BLaER1 treated with 17β-estradiol and CSF1 and Interleukin-3, amounts not matched to agents 10 nM and 100 nM (cell line): ENCODE results near the gene ZMYM3.
"Not testable (repeated sequence)": the region's sequence is repeated elsewhere in the genome, so short reads cannot be mapped to it uniquely, and the experiment has no call there.

ENCODE experiments used
- H3K27ac ChIP-seq, 11 experiments: shearing (Covaris generic); formaldehyde crosslinking; 2 replicates each; pipeline ENCODE4 v1.8.1; 2022
- H3K27me3 ChIP-seq, 11 experiments: shearing (Covaris generic); formaldehyde crosslinking; 2 replicates each; pipeline ENCODE4 v1.8.1; 2022
- H3K36me3 ChIP-seq, 11 experiments: shearing (Covaris generic); formaldehyde crosslinking; 2 replicates each; pipeline ENCODE4 v1.8.1; 2022
- H3K4me1 ChIP-seq, 10 experiments: shearing (Covaris generic); formaldehyde crosslinking; 2 replicates each; pipeline ENCODE4 v1.8.1; 2022
- H3K4me2 ChIP-seq, 11 experiments: shearing (Covaris generic); formaldehyde crosslinking; 2 replicates each; pipeline ENCODE4 v1.8.1; 2022
- H3K4me3 ChIP-seq, 10 experiments: shearing (Covaris generic); formaldehyde crosslinking; 2 replicates each; pipeline ENCODE4 v1.8.1; 2022
- H3K9ac ChIP-seq, 11 experiments: shearing (Covaris generic); formaldehyde crosslinking; 2 replicates each; pipeline ENCODE4 v1.8.1; 2022
- H3K9me3 ChIP-seq, 11 experiments: shearing (Covaris generic); formaldehyde crosslinking; replicated peaks in 1 of 11; 2 replicates each; pipeline ENCODE4 v1.8.1; 2022
- H4K20me1 ChIP-seq, 11 experiments: shearing (Covaris generic); formaldehyde crosslinking; 2 replicates each; pipeline ENCODE4 v1.8.1; 2022
- Cebpa-rat ChIP-seq, 11 experiments: shearing (Covaris generic); IDR thresholded peaks; 2 replicates each; pipeline ENCODE4 v1.8.1; 2022

ZMYM3 gene

DNA sequence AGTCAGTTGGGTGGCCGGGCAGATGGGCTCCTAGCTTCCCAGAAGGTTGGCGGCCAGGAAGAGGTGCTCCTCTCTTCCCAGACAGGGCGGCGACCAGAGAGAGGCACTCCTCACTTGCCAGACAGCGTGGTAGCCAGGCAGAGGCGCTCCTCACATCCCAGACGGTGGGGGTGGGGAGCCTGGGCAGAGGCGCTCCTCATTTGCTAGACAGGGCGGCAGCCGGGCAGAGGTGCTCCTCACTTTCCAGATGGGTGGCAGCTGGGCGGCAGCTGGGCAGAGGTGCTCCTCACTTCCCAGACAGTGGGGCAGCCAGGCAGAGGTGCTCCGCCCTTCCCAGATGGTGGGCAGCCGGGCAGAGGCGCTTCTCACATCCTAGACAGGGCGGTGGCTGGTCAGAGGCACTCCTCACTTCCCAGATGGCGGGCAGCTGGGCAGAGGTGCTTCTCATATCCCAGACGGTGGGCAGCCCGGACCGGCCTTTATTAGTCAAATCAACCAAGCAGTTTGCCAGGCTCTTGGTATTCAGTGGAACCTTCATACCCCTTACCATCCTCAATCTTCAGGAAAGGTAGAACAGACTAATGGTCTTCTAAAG, 16.0 kb upstream of the ZMYM3 start:
- Histone ChIP-seq H3K4me1 (no peaks in the 10 kb centered on the region), H3K27ac (no peak overlapping the region), H4K20me1 (no peaks in the 10 kb centered on the region), H3K36me3 (no peaks in the 10 kb centered on the region), H3K4me2 (no peak overlapping the region), H3K4me3 (no peak overlapping the region), H3K27me3 (peaks cover 0 to 44% (median 12%) of the 10 kb centered on the region in 11 experiments; a peak in 16 of 22 replicates), H3K9me3 (peaks cover 27 to 67% (median 35%) of the 10 kb centered on the region in 11 experiments), H3K9ac (no peak overlapping the region)
- no peak for TF ChIP-seq Cebpa-rat (IDR thresholded peaks at IDR 0.05)

DNA sequence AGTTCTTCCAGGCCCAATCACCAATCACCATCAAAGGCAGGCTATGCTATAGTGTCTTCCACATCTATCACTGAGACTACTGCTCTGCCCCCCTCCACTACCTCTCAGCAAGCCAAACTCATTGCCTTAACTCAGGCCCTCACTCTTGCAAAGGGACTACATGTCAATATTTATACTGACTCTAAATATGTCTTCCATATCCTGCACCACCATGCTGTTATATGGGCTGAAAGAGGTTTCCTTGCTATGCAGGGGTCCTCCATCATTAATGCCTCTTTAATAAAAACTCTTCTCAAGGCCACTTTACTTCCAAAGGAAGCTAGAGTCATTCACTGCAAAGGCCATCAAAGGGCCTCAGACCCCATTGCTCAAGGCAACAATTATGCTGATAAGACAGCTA, 14.7 kb upstream of the ZMYM3 start:
- peaks cover 0 to 44% (median 12%) of the 10 kb centered on the region in 11 experiments; a peak in 16 of 22 replicates for H3K27me3 ChIP-seq
- H3K9me3 ChIP-seq: peaks cover 27 to 67% (median 35%) of the 10 kb centered on the region in 11 experiments
- H3K36me3 ChIP-seq, H3K4me2 ChIP-seq, H4K20me1 ChIP-seq, H3K4me3 ChIP-seq, H3K4me1 ChIP-seq, H3K27ac ChIP-seq, H3K9ac ChIP-seq: not testable (repeated sequence)

DNA sequence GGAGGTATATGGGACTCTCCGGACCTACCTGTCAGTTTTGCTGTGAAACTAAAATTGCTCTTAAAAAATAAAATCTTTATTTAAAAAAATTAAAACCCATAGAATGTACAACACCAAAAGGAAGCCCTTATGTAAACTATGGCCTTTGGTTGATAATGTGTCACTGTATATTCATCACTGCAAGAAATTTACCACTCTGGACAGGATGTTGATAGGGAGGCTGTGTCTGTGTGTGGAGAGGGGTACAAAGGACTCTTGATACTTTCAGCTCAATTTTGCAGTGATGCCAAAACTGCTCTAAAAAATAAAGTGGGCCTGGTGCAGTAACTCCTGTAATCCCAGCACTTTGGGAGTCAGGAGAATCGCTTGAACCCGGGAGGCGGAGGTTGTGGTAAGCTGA, 2.9 kb upstream of the ZMYM3 start:
- Histone ChIP-seq H3K36me3 (no peaks in the 10 kb centered on the region), H4K20me1 (peaks cover 0 to 8% (median 0%) of the 10 kb centered on the region in 11 experiments; a peak in 1 of 22 replicates), H3K4me3 (no peak overlapping the region), H3K4me1 (peaks cover 19 to 25% (median 22%) of the 10 kb centered on the region in 10 experiments), H3K9ac (no peak overlapping the region), H3K27me3 (peaks cover 5 to 47% (median 27%) of the 10 kb centered on the region in 11 experiments; a peak in 20 of 22 replicates), H3K9me3 (peaks cover 0 to 3% (median 0%) of the 10 kb centered on the region in 11 experiments; a peak in 1 of 22 replicates), H3K27ac (no peak overlapping the region), H3K4me2 (no peak overlapping the region)
- no peak for TF ChIP-seq Cebpa-rat (IDR thresholded peaks at IDR 0.05)

DNA sequence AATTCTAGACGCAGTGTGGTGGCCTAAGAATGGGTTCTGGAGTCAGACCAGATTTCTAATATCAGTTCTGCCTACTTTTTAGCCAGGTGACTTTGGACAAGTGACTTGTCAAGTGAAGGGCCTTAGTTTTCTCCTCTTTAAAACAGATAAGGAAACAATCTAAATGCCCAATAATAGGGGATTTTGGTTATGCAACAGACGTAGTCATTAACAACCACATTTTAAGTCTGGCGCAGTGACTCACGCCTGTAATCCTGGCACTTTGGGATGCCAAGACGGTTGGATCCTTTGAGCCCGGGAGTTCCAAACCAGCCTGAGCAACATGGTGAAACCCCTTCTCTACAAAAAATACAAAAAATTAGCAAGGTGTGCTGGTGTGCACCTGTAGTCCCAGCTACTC, 2.1 kb upstream of the ZMYM3 start:
- Histone ChIP-seq H3K4me1 (peaks cover 26 to 32% (median 29%) of the 10 kb centered on the region in 10 experiments), H3K4me3 (no peak overlapping the region), H3K4me2 (peak overlapping the region in 10 of 11 experiments; percentile 54 to 90 (median 82); a peak in 15 of 22 replicates), H3K27me3 (peaks cover 10 to 54% (median 35%) of the 10 kb centered on the region in 11 experiments; a peak in 21 of 22 replicates), H3K9ac (peak overlapping the region in 7 of 11 experiments; percentile 37 to 87 (median 83); a peak in 4 of 22 replicates), H3K27ac (peak overlapping the region in 5 of 11 experiments; percentile 47 to 87 (median 81); a peak in 6 of 22 replicates), H4K20me1 (peaks cover 0 to 8% (median 0%) of the 10 kb centered on the region in 11 experiments; a peak in 1 of 22 replicates), H3K36me3 (no peaks in the 10 kb centered on the region), H3K9me3 (peaks cover 0 to 3% (median 0%) of the 10 kb centered on the region in 11 experiments; a peak in 1 of 22 replicates)
- TF ChIP-seq Cebpa-rat (IDR thresholded peaks at IDR 0.05): no peak

DNA sequence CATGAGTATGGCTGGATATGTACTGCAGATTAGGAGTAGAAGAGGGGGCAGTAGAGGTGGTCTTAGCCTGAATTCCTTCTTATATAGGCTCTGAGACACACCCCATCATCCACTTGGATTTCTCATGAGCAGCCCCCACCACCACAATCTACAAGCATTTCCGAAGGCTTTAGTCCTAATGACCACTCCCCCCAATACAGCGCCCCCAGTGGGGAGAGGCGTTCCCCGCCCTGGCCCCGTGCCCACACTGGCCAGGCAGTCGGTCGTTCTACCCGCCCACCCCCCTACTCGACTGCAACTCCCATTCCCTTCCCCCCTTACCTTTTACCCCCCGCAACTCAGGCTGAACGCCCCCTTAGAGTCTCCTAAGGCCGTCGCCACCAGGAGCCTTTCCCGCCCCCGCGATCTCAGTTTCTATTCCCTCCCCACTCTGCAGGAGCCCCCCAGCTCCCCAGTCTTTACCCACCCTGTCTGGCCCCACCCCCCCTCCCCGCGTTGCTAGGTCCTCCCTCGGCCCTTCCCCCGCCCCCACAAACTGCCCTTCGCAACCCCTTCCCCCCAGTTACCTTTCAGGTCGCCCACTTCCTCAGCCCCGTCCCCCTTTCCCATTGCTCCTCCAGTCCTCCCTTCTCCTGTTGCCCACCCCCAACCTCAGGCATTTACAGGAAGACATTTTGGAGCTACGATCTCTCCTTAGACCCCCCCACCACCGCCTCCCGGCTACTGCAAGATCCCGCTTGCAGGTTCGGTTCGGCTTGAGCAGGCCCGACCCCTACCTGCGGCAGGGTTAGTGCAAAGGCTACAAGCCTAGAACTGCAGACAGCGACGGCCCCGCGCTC, 468 bp downstream of the ZMYM3 start:
- Histone ChIP-seq H3K9ac (peak overlapping the region; percentile 80 to 87 (median 84)), H4K20me1 (peaks cover 0 to 21% (median 0%) of the 10 kb centered on the region in 11 experiments; a peak in 5 of 22 replicates), H3K27ac (peak overlapping the region; percentile 71 to 87 (median 81)), H3K4me3 (peak overlapping the region; percentile 67 to 81 (median 72)), H3K27me3 (peaks cover 22 to 79% (median 57%) of the 10 kb centered on the region in 11 experiments), H3K4me2 (peak overlapping the region; percentile 79 to 91 (median 85)), H3K4me1 (peaks cover 26 to 34% (median 29%) of the 10 kb centered on the region in 10 experiments), H3K36me3 (peaks cover 16 to 25% (median 21%) of the 10 kb centered on the region in 11 experiments; a peak in 21 of 22 replicates), H3K9me3 (peaks cover 0 to 3% (median 0%) of the 10 kb centered on the region in 11 experiments; a peak in 1 of 22 replicates)
- TF ChIP-seq Cebpa-rat (IDR thresholded peaks at IDR 0.05): no peak

DNA sequence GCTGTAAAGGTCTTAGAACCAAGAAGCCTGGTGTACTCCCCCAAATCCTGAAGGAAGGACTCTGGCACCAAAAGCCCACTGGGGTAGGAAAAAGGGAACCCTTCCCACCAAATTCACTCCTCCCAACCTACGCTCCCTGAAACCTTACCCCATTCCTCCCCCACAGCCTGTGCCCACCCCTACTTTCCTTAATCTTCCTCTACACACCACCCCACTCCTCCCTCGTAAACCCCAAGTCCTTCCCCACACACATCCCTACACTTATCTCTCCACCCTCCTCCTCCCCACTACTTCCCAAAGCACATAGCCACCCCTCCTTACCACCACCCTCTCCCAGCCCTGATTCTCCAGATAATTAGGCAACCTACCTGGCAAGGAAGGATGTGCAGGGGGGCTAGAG, 1.7 kb downstream of the ZMYM3 start:
- H3K36me3 ChIP-seq: peaks cover 28 to 37% (median 33%) of the 10 kb centered on the region in 11 experiments; a peak in 21 of 22 replicates
- peak overlapping the region; percentile 67 to 81 (median 72); a peak in 18 of 20 replicates for H3K4me3 ChIP-seq
- H3K4me1 ChIP-seq: peaks cover 26 to 34% (median 29%) of the 10 kb centered on the region in 10 experiments
- peak overlapping the region; percentile 64 to 87 (median 83); a peak in 16 of 22 replicates for H3K9ac ChIP-seq
- peaks cover 0 to 33% (median 0%) of the 10 kb centered on the region in 11 experiments; a peak in 5 of 22 replicates for H4K20me1 ChIP-seq
- 0 out of 22 replicates have a peak overlapping the region, but pooled peaks of 1 of the 11 experiments have one; percentile 5 for H3K27ac ChIP-seq
- H3K9me3 ChIP-seq: peaks cover 0 to 3% (median 0%) of the 10 kb centered on the region in 11 experiments; a peak in 1 of 22 replicates
- H3K4me2 ChIP-seq: peak overlapping the region; percentile 79 to 91 (median 85)
- TF ChIP-seq Cebpa-rat (IDR thresholded peaks at IDR 0.05): no peak
- H3K27me3 ChIP-seq: peaks cover 33 to 87% (median 70%) of the 10 kb centered on the region in 11 experiments

DNA sequence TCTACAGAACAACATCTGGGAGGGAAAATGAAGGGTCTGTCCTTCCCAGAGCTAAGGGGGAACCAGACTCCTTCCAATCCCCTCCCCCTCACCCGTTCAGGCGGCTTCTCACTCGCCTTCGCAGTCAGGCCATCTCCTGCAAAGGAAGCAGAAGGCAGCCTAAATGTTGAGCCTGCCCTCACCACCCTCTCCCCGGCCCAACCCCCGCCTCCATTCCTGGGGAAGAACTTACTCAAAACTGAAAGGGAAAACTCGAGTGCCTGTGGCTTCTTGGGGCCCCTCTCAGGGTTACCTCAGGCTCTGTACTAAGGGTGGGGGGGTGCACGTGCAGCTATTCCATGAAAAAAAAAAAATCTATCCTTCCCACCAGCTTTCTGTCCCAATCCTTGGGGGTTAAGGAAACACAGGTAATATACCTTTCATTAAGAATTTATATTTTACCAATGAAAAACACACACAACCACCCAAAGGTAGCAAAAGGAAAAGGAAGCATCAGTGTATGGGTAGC, 2.4 kb downstream of the ZMYM3 start:
- Histone ChIP-seq H3K9ac (peak overlapping the region in 6 of 11 experiments; percentile 5 to 87 (median 77); a peak in 7 of 22 replicates), H3K27me3 (peaks cover 40 to 88% (median 73%) of the 10 kb centered on the region in 11 experiments), H3K4me3 (peak overlapping the region in 4 of 10 experiments; percentile 23 to 81 (median 73); a peak in 2 of 20 replicates), H4K20me1 (peaks cover 0 to 34% (median 0%) of the 10 kb centered on the region in 11 experiments; a peak in 5 of 22 replicates), H3K27ac (peak overlapping the region in 1 of 11 experiments; percentile 5; a peak in 1 of 22 replicates), H3K4me2 (peak overlapping the region; percentile 79 to 91 (median 85)), H3K4me1 (peaks cover 26 to 34% (median 29%) of the 10 kb centered on the region in 10 experiments), H3K36me3 (peaks cover 31 to 44% (median 40%) of the 10 kb centered on the region in 11 experiments; a peak in 21 of 22 replicates), H3K9me3 (peaks cover 0 to 3% (median 0%) of the 10 kb centered on the region in 11 experiments; a peak in 1 of 22 replicates)
- TF ChIP-seq Cebpa-rat (IDR thresholded peaks at IDR 0.05): no peak

DNA sequence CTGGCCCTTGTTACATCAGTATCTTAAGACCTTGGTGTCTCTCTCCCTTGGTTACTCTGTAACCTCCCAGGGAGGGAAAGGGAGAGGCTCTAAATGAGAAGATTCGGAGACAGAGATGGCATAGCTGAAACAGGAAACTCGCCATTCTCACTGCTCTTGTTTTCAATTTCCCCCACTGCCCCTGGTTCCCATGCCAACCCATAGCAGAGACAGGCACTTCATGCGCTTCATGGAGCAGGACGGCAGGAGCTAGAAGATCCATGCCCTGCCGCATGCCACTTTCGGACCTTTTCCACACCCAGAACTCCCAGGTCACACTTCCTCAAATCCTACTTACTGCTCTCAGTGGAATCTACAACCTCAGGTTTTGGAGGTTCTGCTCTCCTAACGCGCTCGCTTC, 3.1 kb downstream of the ZMYM3 start:
- peaks cover 34 to 49% (median 45%) of the 10 kb centered on the region in 11 experiments for H3K36me3 ChIP-seq
- H3K27me3 ChIP-seq: peaks cover 41 to 88% (median 72%) of the 10 kb centered on the region in 11 experiments
- no peak for TF ChIP-seq Cebpa-rat (IDR thresholded peaks at IDR 0.05)
- H3K4me3 ChIP-seq: no peak overlapping the region
- peaks cover 24 to 30% (median 26%) of the 10 kb centered on the region in 10 experiments for H3K4me1 ChIP-seq
- H3K9me3 ChIP-seq: peaks cover 0 to 3% (median 0%) of the 10 kb centered on the region in 11 experiments; a peak in 1 of 22 replicates
- no peak overlapping the region for H3K27ac ChIP-seq
- peaks cover 0 to 34% (median 0%) of the 10 kb centered on the region in 11 experiments; a peak in 5 of 22 replicates for H4K20me1 ChIP-seq
- H3K4me2 ChIP-seq: peak overlapping the region in 5 of 11 experiments; percentile 81 to 87 (median 85); a peak in 5 of 22 replicates
- H3K9ac ChIP-seq: 0 out of 22 replicates have a peak overlapping the region, but pooled peaks of 1 of the 11 experiments have one; percentile 11
